ENCODE results near the gene NRBP1. TPM values are rescaled to one million over a fixed set of nuclear protein-coding genes. Genes with fewer than 3 reads are reported as not detected.
A peak's percentile ranks its signal among the peaks of the same experiment; 100 is the strongest.

Gene NRBP1
- total RNA-seq, 6 experiments from 2014 or later: 101 to 110 (median 108) TPM

- peaks cover 5% of the 10 kb centered on the region; the same call in 1 of the 2 replicates for H3K36me3 Mint-ChIP-seq (ENCODE audit: low read depth)
- no peak overlapping the region for H3K4me3 Mint-ChIP-seq
- H3K27me3 Mint-ChIP-seq (ENCODE audit: insufficient read depth): 0 out of 2 replicates have a peak, but pooled peaks cover 3% of the 10 kb centered on the region
- no peak overlapping the region; the same call in 1 of the 2 replicates for H3K27ac Mint-ChIP-seq
- H3K4me1 Mint-ChIP-seq (ENCODE audit: low read depth): peaks cover 16% of the 10 kb centered on the region
- H3K9me3 Mint-ChIP-seq: no peaks in the 10 kb centered on the region
- TF ChIP-seq CTCF (IDR thresholded peaks at IDR 0.05): no peak
- no peak for DNase-seq
Measured at GRCh38 chr2:27400348-27401135, 27.9 kb upstream of the NRBP1 start.

- Mint-ChIP-seq H3K4me3 (peak overlapping the region; percentile 90), H3K27me3 (ENCODE audit: insufficient read depth) (no peaks in the 10 kb centered on the region; the same call in 1 of the 2 replicates), H3K9me3 (peaks cover 4% of the 10 kb centered on the region), H3K4me1 (ENCODE audit: low read depth) (peaks cover 30% of the 10 kb centered on the region), H3K27ac (peak overlapping the region; percentile 58), H3K36me3 (ENCODE audit: low read depth) (peaks cover 10% of the 10 kb centered on the region)
- DNase-seq: peak; percentile 39
- peak; percentile 82 for TF ChIP-seq CTCF (IDR thresholded peaks at IDR 0.05)
Measured at GRCh38 chr2:27407798-27408491, 20.5 kb upstream of the NRBP1 start.

GRCh38 chr2:27408601-27409320 lies 19.7 kb upstream of the NRBP1 start:
- TF ChIP-seq CTCF (IDR thresholded peaks at IDR 0.05): no peak
- Mint-ChIP-seq H3K27me3 (ENCODE audit: insufficient read depth) (no peaks in the 10 kb centered on the region; the same call in 1 of the 2 replicates), H3K4me1 (ENCODE audit: low read depth) (peaks cover 30% of the 10 kb centered on the region), H3K36me3 (ENCODE audit: low read depth) (peaks cover 10% of the 10 kb centered on the region), H3K4me3 (peak overlapping the region; percentile 90), H3K9me3 (peaks cover 4% of the 10 kb centered on the region), H3K27ac (peak overlapping the region; percentile 58)
- no peak for DNase-seq

- peaks cover 4% of the 10 kb centered on the region for H3K9me3 Mint-ChIP-seq
- no peaks in the 10 kb centered on the region; the same call in 1 of the 2 replicates for H3K27me3 Mint-ChIP-seq (ENCODE audit: insufficient read depth)
- peak within 1 kb of the TSS; percentile 90 for H3K4me3 Mint-ChIP-seq
- H3K4me1 Mint-ChIP-seq (ENCODE audit: low read depth): peaks cover 30% of the 10 kb centered on the region
- no peak; the same call in 1 of the 2 replicates for TF ChIP-seq CTCF (IDR thresholded peaks at IDR 0.05)
- H3K36me3 Mint-ChIP-seq (ENCODE audit: low read depth): peaks cover 10% of the 10 kb centered on the region
- peak within 1 kb of the TSS; percentile 89 for H3K27ac Mint-ChIP-seq
- DNase-seq: peak; percentile 87
Measured at GRCh38 chr2:27409321-27410073, 18.9 kb upstream of the NRBP1 start, which contains the start of gene PPM1G. PPM1G (minus strand) TSS chr2:27409591; CDS start chr2:27409422, 169 bp downstream.

Data from HFFc6 (cell line).